IPS DF 6.9 (cell line): Measurements from ENCODE around the gene EGLN3.

ENCODE experiments used
- DNase-seq: peaks from one replicate; pipeline ENCODE4 v3.0.0-alpha.2; 2013; ENCODE audit warnings: low read depth, low spot score
- H3K27ac ChIP-seq: one replicate; pipeline ENCODE4 v1.5.1; 2013; ENCODE audit warnings: low read length, control low read depth
- H3K27me3 ChIP-seq: 2 replicates; pipeline ENCODE4 v1.6.1; 2013; ENCODE audit warnings: mild to moderate bottlenecking, low read length; ENCODE audit not compliant: control insufficient read depth, insufficient read depth
- H3K36me3 ChIP-seq: 2 replicates; pipeline ENCODE4 v1.6.1; 2013; ENCODE audit warnings: low read length; ENCODE audit not compliant: control insufficient read depth, insufficient read depth
- H3K4me1 ChIP-seq: 2 replicates; pipeline ENCODE4 v1.6.1; 2013; ENCODE audit warnings: low read length; ENCODE audit not compliant: control insufficient read depth, insufficient read depth
- H3K4me3 ChIP-seq: 2 replicates; pipeline ENCODE4 v1.5.1; 2013; ENCODE audit warnings: mild to moderate bottlenecking, low read length
- H3K9me3 ChIP-seq: 2 replicates; pipeline ENCODE4 v1.6.1; 2013; ENCODE audit warnings: low read length, inconsistent platforms; ENCODE audit not compliant: control insufficient read depth, insufficient read depth
- WGBS: extraction: QIAGEN DNeasy Blood & Tissue Kit; methylation state at CpG from one replicate; pipeline ENCODE4 v1.1.7; 2013; ENCODE audit warnings: mixed read lengths, missing lambda C conversion rate; ENCODE audit not compliant: insufficient read length, insufficient coverage; 5-methylcytosine and 5-hydroxymethylcytosine counted together

Gene EGLN3

GRCh38 chr14:33902363-33902762, 48.5 kb downstream of the EGLN3 start:
- Histone ChIP-seq H3K36me3 (no peaks in the 10 kb centered on the region), H3K27ac (no peak overlapping the region), H3K4me3 (no peak overlapping the region), H3K27me3 (no peaks in the 10 kb centered on the region), H3K4me1 (no peaks in the 10 kb centered on the region), H3K9me3 (no peaks in the 10 kb centered on the region)
- no peak for DNase-seq
- no CpG with 5 or more reads among the region's 6 CpGs for WGBS

- Histone ChIP-seq H3K27ac (no peak overlapping the region), H3K27me3 (no peaks in the 10 kb centered on the region), H3K4me3 (no peak overlapping the region), H3K9me3 (no peaks in the 10 kb centered on the region), H3K4me1 (no peaks in the 10 kb centered on the region), H3K36me3 (no peaks in the 10 kb centered on the region)
- DNase-seq = no peak
These were observed 49.3 kb downstream of the EGLN3 start for GRCh38 chr14:33901426-33902155.

GRCh38 chr14:33900706-33901105, 50.2 kb downstream of the EGLN3 start:
- no peaks in the 10 kb centered on the region for H3K4me1 ChIP-seq
- no peak overlapping the region for H3K4me3 ChIP-seq
- no peak overlapping the region for H3K27ac ChIP-seq
- no peaks in the 10 kb centered on the region for H3K27me3 ChIP-seq
- H3K9me3 ChIP-seq = no peaks in the 10 kb centered on the region
- DNase-seq = no peak
- no CpG with 5 or more reads among the region's 4 CpGs for WGBS
- no peaks in the 10 kb centered on the region for H3K36me3 ChIP-seq

GRCh38 chr14:33899723-33900341, 51.0 kb downstream of the EGLN3 start:
- no peak overlapping the region for H3K4me3 ChIP-seq
- no peaks in the 10 kb centered on the region for H3K27me3 ChIP-seq
- no peak overlapping the region for H3K27ac ChIP-seq
- no peak for DNase-seq
- no peaks in the 10 kb centered on the region for H3K9me3 ChIP-seq
- no CpG with 5 or more reads among the region's 3 CpGs for WGBS
- no peaks in the 10 kb centered on the region for H3K36me3 ChIP-seq
- no peaks in the 10 kb centered on the region for H3K4me1 ChIP-seq

GRCh38 chr14:33897878-33898535, 52.9 kb downstream of the EGLN3 start:
- no CpG with 5 or more reads among the region's 3 CpGs for WGBS
- H3K27ac ChIP-seq = no peak overlapping the region
- no peak overlapping the region for H3K4me3 ChIP-seq
- no peaks in the 10 kb centered on the region for H3K27me3 ChIP-seq
- DNase-seq = no peak
- H3K36me3 ChIP-seq = no peaks in the 10 kb centered on the region
- no peaks in the 10 kb centered on the region for H3K9me3 ChIP-seq
- H3K4me1 ChIP-seq = no peaks in the 10 kb centered on the region

- no peak for DNase-seq
- Histone ChIP-seq H3K4me3 (no peak overlapping the region), H3K36me3 (no peaks in the 10 kb centered on the region), H3K27me3 (no peaks in the 10 kb centered on the region), H3K9me3 (no peaks in the 10 kb centered on the region), H3K4me1 (no peaks in the 10 kb centered on the region), H3K27ac (no peak overlapping the region)
- WGBS = no CpG with 5 or more reads among the region's 2 CpGs
These were observed 53.5 kb downstream of the EGLN3 start for GRCh38 chr14:33897382-33897781.

- Histone ChIP-seq H3K4me3 (no peak overlapping the region), H3K27ac (no peak overlapping the region), H3K36me3 (no peaks in the 10 kb centered on the region), H3K4me1 (no peaks in the 10 kb centered on the region), H3K9me3 (no peaks in the 10 kb centered on the region), H3K27me3 (no peaks in the 10 kb centered on the region)
- no peak for DNase-seq
- no CpG with 5 or more reads among the region's 1 CpG for WGBS
These were observed 56.5 kb downstream of the EGLN3 start for GRCh38 chr14:33894339-33894738.

- H3K27ac ChIP-seq = no peak overlapping the region
- H3K9me3 ChIP-seq = no peaks in the 10 kb centered on the region
- no peaks in the 10 kb centered on the region for H3K36me3 ChIP-seq
- no CpG with 5 or more reads among the region's 1 CpG for WGBS
- no peaks in the 10 kb centered on the region for H3K27me3 ChIP-seq
- no peaks in the 10 kb centered on the region for H3K4me1 ChIP-seq
- H3K4me3 ChIP-seq = no peak overlapping the region
- no peak for DNase-seq
These were observed 59.2 kb downstream of the EGLN3 start for GRCh38 chr14:33891700-33892099.

- WGBS = no CpG with 5 or more reads among the region's 2 CpGs
- H3K4me3 ChIP-seq = no peak overlapping the region
These were observed 66.0 kb downstream of the EGLN3 start for GRCh38 chr14:33884916-33885315.

GRCh38 chr14:33880330-33880729, 70.5 kb downstream of the EGLN3 start:
- Histone ChIP-seq H3K4me1 (no peaks in the 10 kb centered on the region), H3K36me3 (no peaks in the 10 kb centered on the region), H3K4me3 (no peak overlapping the region), H3K27me3 (no peaks in the 10 kb centered on the region), H3K27ac (no peak overlapping the region), H3K9me3 (no peaks in the 10 kb centered on the region)
- WGBS = no CpG with 5 or more reads among the region's 1 CpG
- no peak for DNase-seq

More at GRCh38 chr14:33884916-33885315, 66.0 kb downstream of the EGLN3 start:
- H3K4me1 ChIP-seq = no peaks in the 10 kb centered on the region
- H3K9me3 ChIP-seq = no peaks in the 10 kb centered on the region
- no peak for DNase-seq
- H3K36me3 ChIP-seq = no peaks in the 10 kb centered on the region
- H3K27me3 ChIP-seq = no peaks in the 10 kb centered on the region
- H3K27ac ChIP-seq = no peak overlapping the region
